Tibial artery (tissue), 4 donors: ENCODE results near the gene CABP2.
"Not testable (repeated sequence)": the region's sequence is repeated elsewhere in the genome, so short reads cannot be mapped to it uniquely, and the experiment has no call there.

Experiments
- DNase-seq, 2 donors: peaks; one replicate each; pipeline ENCODE4 v3.0.0-alpha.2; 2019
- H3K27ac ChIP-seq, 2 donors: fragments of 200-600 bp; sonication (generic) in 1 of 2; 1 replicate in 1 of 2; 2 replicates in 1 of 2; pipeline ENCODE4 v1.5.1; 2018 to 2019; ENCODE audit warnings: mild to moderate bottlenecking in 1 of 2
- H3K27me3 ChIP-seq, 2 donors: fragments of 200-600 bp; sonication (generic) in 1 of 2; one replicate each; pipeline versions ENCODE4 v1.5.1 to v1.6.0; 2016 to 2019
- H3K36me3 ChIP-seq, 3 donors: fragments of 200-600 bp; sonication (generic) in 2 of 3; one replicate each; pipeline ENCODE4 v1.5.1; 2016 to 2019; ENCODE audit warnings: mild to moderate bottlenecking in 2 of 3
- H3K4me1 ChIP-seq, 4 donors: fragments of 200-600 bp; sonication (generic) in 2 of 4; 1 replicate in 3 of 4; 2 replicates in 1 of 4; pipeline ENCODE4 v1.5.1; 2016 to 2019
- H3K4me3 ChIP-seq, 2 donors: fragments of 200-600 bp; sonication (generic) in 1 of 2; 1 replicate in 1 of 2; 2 replicates in 1 of 2; pipeline ENCODE4 v1.5.1; 2018 to 2019; ENCODE audit warnings: mild to moderate bottlenecking in 2 of 2
- H3K9me3 ChIP-seq, 3 donors: fragments of 200-600 bp; sonication (generic) in 1 of 3; one replicate each; pipeline ENCODE4 v1.5.1; 2016 to 2019
- CTCF ChIP-seq, 2 experiments: fragments of 200-600 bp in 1 of 2; fragments of 450-650 bp in 1 of 2; IDR thresholded peaks; one replicate each; pipeline ENCODE4 v1.5.1; 2017 to 2019; ENCODE audit warnings: antibody characterized with exemption in 2 of 2, mild to moderate bottlenecking in 1 of 2, moderate library complexity in 1 of 2
- intact Hi-C: fragments of 100-400 bp; cut with DNase I; formaldehyde crosslinking; loops from one replicate; pipeline ENCODE4 v1.15.0; 2023; ENCODE audit warnings: low total_unique reads

Gene CABP2

DNA sequence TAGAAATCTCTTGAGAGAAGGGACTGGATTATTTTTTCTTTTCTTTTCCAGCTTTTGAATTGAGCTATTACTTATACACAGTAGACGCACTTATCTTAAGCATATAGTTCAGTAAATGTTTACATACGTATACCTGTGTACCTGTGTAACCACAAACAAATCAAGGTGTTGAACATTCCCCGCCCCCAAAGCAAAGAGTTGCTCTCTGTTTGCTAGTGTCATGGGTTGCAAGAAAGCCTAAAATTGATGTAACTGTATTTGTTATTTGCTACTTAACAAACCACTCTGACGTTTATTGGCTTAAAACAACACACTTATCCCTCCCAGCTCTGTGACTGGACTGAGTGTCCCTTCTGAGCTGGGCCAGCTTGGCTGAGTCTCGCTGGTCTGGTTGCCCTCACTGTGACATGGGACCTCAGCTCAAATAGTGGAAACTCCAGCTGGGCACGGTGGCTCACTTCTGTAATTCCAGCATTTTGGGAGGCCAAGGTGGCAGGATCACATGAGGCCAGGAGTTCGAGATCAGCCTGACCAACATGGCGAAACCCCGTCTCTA lies 25.4 kb upstream of the CABP2 start:
- Histone ChIP-seq H3K4me1 (no peaks in the 10 kb centered on the region), H3K27ac (no peak overlapping the region), H3K36me3 (no peaks in the 10 kb centered on the region), H3K4me3 (no peak overlapping the region), H3K27me3 (no peaks in the 10 kb centered on the region), H3K9me3 (no peaks in the 10 kb centered on the region)
- no peak for TF ChIP-seq CTCF (IDR thresholded peaks at IDR 0.05)
- intact Hi-C loops, result no loop called here
- DNase-seq, result no peak

GRCh38 chr11:67548112-67548511 lies 24.9 kb upstream of the CABP2 start:
- H3K36me3 ChIP-seq, H3K9me3 ChIP-seq, H3K4me1 ChIP-seq, H3K27ac ChIP-seq, H3K4me3 ChIP-seq, DNase-seq, H3K27me3 ChIP-seq, intact Hi-C loops: not testable (repeated sequence)

GRCh38 chr11:67545280-67545679 lies 22.0 kb upstream of the CABP2 start:
- no peaks in the 10 kb centered on the region for H3K27me3 ChIP-seq
- no peaks in the 10 kb centered on the region for H3K9me3 ChIP-seq
- H3K4me3 ChIP-seq, result no peak overlapping the region
- no peaks in the 10 kb centered on the region for H3K4me1 ChIP-seq
- no peaks in the 10 kb centered on the region for H3K36me3 ChIP-seq
- no peak for TF ChIP-seq CTCF (IDR thresholded peaks at IDR 0.05)
- intact Hi-C loops, result no loop called here
- DNase-seq, result no peak
- H3K27ac ChIP-seq, result no peak overlapping the region

DNA sequence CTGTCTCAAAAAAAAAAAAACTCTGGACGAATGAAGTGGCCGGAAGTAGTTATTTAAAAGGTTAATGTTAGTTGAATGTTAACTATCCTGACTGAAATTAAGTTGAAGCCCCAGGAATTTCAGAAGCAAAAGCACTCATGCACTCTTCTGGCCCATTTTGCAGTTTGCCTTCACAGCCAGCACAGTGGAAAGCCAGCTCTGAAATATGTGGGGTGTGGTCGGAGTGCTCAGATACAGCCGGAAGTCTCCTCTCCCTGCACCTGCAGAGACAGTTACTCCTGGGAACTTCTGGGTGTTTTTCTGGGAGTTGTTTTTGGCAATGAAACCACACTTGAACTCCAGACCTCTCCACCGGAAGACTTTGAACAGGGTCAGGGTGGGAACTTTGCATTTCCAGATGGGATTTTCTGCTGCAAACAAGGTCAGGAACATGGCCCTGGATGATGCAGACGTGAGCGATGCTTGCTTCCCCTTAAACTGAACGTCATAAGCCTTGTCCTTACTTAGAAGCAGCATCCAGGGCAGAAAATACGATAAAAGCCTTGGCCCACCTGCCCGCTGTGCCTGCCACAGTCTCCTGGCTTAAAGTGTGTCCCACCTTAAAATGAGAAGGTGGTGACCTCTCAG lies 21.5 kb upstream of the CABP2 start:
- Histone ChIP-seq H3K36me3 (no peaks in the 10 kb centered on the region), H3K27ac (no peak overlapping the region), H3K4me1 (no peaks in the 10 kb centered on the region), H3K9me3 (no peaks in the 10 kb centered on the region), H3K4me3 (no peak overlapping the region), H3K27me3 (no peaks in the 10 kb centered on the region)
- TF ChIP-seq CTCF (IDR thresholded peaks at IDR 0.05), result no peak
- intact Hi-C loops, result no loop called here
- DNase-seq, result no peak

- Histone ChIP-seq H3K4me1 (peaks cover 0 to 4% (median 0%) of the 10 kb centered on the region in 4 donors), H3K27me3 (no peaks in the 10 kb centered on the region), H3K4me3 (no peak overlapping the region), H3K27ac (no peak overlapping the region), H3K9me3 (no peaks in the 10 kb centered on the region), H3K36me3 (no peaks in the 10 kb centered on the region)
- no peak for DNase-seq
- no peak for TF ChIP-seq CTCF (IDR thresholded peaks at IDR 0.05)
- intact Hi-C loops, result no loop called here
Measured at GRCh38 chr11:67543585-67543984, 20.3 kb upstream of the CABP2 start.

- no peak for DNase-seq
- H3K27me3 ChIP-seq, result no peaks in the 10 kb centered on the region
- H3K36me3 ChIP-seq, result no peaks in the 10 kb centered on the region
- TF ChIP-seq CTCF (IDR thresholded peaks at IDR 0.05), result no peak
- no peak overlapping the region for H3K27ac ChIP-seq
- H3K9me3 ChIP-seq, result no peaks in the 10 kb centered on the region
- peaks cover 0 to 4% (median 0%) of the 10 kb centered on the region in 4 donors for H3K4me1 ChIP-seq
- intact Hi-C loops, result no loop called here
- no peak overlapping the region for H3K4me3 ChIP-seq
Measured at GRCh38 chr11:67542971-67543370, 19.7 kb upstream of the CABP2 start.
